Stimulated activated CD4-positive, alpha-beta T cell treated with anti-CD3 and anti-CD28 coated beads, Interleukin-12 subunit alpha, Interleukin-12 subunit beta, amount 100 ng/mL, for 24 hours (primary cell): ENCODE results near the gene EGFL8.
"Not testable (repeated sequence)": the region's sequence is repeated elsewhere in the genome, so short reads cannot be mapped to it uniquely, and the experiment has no call there.

ENCODE experiments used
- DNase-seq, 2 experiments: peaks; one replicate each; pipeline ENCODE4 v3.0.0-alpha.2; 2020; ENCODE audit warnings: low read depth in 2 of 2

Gene EGFL8

DNA sequence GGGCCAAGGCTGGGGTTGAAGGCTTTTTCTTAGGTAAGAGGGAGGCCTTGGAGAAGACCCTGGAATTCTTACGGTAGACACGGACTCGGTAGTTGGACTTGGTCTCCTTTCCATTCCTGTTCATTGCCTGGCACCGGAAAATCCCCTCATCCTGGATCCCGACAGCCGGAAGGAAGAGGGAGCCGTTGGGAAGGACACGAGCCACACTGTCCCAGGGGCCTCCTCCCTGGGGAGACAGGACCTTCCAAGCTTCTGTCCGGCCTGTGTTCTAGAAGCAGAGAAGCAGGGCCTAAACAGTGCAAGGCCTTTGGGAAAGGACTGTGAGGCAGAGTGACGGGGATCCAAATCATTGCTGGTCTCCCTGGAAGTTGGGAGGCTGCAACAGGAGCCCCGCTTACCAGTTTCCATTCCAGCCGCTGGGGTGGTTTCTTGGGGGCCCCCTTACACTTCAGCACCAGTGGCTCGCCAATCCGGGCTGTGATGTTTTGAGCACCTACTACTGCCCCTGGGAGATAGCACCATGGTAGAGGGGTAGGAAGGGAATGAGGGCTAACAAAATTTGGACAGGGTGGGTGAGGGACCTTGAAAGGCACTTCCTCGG is 19.2 kb downstream of the EGFL8 start:
- no peak for DNase-seq

GRCh38 chr6:32184084-32184640 is 19.8 kb downstream of the EGFL8 start, which contains the start of gene AGER:
AGER (minus strand) TSS chr6:32184253; CDS start chr6:32184222, 31 bp downstream.
- no peak for DNase-seq

GRCh38 chr6:32185681-32186131 is 21.3 kb downstream of the EGFL8 start:
- peak; percentile 37 to 59 for DNase-seq

DNA sequence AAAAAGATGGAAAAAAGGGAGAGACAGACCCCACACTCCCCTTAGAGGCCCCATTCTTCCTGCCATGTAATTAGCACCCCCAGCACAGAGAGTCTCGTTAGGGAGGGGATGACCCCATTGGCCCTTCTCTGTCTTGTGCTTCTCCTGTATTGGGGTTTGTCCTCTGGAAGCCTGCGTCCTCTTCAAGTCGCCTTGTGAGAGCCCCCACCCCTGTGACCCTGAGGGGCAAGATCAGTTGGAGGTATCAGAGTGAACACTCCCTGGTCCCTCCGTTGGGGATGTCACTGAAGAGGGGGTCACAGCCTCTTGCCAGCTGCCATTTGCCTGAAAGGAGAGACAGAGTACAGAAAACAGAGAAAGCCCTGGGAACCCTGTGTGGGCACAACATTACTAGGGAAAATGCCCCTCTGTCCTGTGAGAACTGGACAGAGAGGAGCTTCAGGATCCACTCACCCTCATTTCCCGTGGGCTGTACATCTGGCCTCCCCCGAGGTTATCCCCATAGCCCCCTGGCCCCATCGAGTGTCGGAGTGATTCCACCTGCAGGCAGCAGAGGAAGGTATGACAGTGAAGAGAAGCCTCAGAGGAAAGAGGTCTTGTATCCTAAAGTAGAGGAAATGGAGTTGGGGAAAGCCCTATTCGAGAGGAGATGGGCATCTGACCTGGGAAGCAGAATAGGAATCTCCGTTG is 21.9 kb downstream of the EGFL8 start:
- DNase-seq, result not testable (repeated sequence)

- no peak for DNase-seq
These were observed 22.8 kb downstream of the EGFL8 start for GRCh38 chr6:32187009-32187709.

GRCh38 chr6:32187725-32188380 is 23.5 kb downstream of the EGFL8 start:
- DNase-seq, result not testable (repeated sequence)

DNA sequence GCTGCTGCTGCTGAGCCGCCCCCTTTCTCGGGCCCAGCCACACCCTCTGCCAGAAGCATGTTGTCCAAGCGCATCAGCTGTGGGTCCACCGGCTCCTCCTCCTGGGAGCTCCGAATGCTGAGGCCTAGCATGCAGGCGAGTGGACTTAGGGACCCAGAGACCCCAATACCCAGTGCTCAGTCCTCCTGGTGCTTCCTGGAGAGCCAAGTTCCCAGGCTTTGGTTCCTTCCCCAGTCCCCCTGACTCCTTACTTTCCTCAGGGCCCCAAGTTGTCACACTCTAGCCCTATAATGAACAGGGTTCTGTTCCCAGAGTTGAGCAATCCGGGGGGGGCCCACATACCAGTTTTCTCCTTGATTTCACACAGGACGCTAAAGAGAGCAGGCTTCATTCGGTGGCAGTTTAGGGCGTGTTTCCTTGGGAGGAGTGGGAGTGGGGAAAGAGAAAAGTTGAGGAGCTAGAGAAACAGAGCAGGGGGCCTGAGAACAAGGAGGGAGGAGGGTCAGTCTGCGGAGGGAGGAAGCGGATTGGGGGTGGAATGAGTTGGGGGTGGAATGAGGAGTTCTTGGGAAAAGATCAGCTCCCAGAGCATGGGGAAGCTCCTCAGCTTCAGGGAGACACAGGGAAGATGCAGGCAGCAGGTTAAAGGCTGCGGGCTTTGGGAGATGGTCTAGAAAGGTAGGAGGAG is 24.1 kb downstream of the EGFL8 start:
- DNase-seq, result no peak

DNA sequence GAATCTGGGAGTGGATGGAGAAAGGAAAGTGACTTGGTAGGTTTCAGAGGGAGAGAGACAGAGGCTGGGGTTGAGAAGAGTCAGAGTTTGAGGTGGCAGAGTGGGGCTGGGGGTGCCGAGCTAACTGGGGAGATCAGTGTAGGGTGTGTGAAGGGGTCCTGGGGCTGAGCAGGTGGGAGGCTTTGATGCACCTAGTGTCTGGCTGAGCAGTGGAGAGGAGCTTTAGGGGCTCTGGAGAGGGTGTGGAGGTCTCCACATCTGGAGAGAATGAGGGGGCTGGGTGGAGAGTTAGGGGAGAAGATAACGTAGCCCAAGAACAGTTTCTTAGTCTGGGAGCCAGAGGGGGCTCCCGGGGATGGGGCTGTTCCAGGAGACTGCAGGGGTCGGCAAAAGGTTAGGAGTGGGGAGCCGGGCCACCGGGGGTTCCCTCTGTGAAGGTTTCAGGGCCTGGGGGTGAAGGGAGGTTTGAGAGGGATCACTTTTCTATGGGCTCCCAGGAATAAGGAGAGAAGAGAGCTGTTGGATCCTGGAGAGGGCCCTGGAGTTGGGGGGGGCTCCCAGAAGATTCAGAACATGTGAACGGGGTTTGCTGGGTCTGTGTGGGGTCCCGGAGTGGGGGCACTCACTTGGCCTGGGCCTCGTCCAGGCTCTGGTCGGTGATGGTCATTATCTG is 24.8 kb downstream of the EGFL8 start:
- DNase-seq, result no peak

DNA sequence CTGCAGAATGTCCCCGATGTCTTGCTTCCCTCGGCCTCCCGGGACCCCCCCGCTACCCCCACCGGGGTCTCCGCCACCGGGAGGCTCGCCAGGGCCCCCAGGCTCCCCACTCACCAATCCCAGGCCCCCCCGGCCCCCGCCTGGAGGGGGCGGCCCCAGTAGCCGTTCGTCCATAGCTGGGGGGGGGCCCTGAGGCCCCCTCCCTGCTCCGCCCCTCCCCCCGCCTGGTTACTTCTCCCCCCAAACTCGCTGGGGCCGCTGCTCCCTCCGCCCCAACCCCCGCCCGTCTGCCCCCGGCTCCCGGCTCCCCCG is 25.3 kb downstream of the EGFL8 start:
- no peak for DNase-seq

DNA sequence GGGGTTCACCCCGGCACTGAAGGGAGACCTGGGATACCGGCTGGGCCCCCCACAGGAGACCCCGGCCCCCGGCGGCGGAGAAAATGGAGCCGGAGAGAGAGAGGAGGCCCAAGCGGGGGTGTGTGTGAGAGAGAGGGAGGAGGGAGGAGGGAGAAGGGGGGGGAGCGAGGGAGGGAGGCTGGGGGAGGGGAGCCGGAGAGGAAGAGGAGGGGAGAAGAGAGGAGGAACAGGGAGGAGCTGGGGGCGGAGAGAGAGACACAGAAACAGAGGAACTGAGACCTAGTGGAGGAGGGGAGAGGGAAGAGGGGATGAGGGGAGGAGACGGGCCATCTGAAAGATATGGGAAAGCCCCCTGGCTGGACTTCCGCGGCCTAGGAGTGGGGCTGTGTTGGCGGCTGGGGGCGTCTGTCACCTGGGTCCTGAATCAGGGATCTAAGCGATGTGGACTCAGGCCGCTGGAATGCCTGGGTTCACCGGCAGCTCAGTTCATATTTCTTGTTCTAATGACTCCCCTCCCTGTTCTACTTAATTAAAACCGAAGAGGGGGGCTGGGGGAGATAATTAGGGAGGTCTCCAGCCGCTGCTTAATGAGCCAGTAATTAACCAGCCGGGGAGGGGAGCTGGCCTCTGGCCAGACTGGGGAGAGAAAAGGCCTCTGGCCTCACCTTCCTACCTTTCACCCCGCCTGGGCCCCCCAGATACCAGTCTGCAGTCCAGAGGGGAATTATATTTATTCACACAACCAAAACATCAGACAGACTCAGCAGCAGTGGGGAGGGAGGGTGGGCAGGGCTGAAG is 25.9 kb downstream of the EGFL8 start, which contains the start of gene PBX2:
TSS of gene PBX2 (minus strand) at position 149 of the 798 bp plus-strand sequence. CDS start 287 bp downstream, outside the sequence.
- DNase-seq, result peak; percentile 67 to 86

GRCh38 chr6:32190911-32191677 is 26.7 kb downstream of the EGFL8 start:
- no peak for DNase-seq

DNA sequence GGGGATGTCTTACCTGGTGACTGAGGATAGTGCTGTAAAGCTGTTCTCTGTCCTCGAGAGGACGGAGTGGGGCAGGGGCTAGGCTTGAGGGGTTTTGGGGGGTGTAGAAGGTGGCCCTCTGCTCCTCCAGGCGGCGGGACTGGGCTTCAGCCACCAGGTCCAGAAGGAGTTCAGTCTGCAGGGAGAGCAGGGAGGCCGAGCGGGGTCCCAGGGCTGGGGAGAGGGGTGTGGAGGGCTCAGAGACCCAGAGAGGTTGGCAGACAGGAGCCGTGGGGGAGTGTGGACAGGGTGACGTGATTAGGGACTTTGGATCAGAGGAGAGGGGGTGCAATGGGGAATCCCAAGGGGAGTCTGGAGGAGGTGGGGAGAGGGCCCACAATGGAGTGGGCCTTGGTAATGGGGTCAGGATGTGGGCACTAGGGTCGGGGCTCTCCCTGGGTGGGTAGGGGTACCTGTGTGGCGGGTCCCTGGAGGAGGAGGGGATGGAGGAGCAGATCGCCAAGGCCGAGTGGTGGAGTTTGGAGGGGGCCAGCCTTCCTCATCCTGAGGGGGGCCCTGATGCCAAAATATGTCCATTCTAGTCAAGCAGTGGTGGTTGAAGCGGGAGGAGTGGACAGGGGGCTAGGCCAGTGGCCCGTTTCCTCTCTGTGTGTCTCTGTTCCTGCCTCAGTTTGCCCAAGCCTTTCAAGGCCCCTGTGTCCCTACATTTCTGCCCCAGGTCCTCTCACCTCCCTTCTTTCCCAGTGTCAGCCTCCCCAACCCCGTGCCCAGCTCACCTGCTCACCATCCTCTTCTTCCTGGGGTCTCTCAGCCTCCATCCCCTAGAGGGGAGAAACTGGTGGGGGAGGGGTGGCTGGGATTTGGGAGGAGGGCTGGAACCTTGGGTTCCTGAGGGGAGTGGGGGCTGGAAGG is 27.6 kb downstream of the EGFL8 start:
- no peak for DNase-seq

DNA sequence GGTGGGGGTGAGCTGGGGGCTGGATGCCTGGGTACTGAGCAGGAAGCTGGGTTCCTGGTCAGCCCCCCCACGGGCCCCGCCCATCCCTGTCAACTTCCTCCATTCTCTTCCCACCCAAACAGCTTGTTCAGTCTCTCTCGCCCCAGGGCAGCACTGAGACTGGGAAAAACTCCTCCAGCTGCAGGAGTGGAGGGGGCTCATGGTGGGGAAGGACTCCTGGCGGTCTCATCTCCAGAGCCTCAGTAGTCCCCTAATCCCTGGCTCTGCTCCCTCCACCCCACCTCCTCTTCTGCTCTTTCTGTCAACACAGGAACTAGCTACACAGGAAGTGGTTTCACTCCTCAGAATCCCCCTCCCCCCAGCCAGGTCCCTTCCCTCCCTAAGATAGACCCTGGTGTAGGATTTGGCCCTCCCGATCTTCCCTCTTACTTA is 28.2 kb downstream of the EGFL8 start, which contains the start of gene GPSM3:
TSS of gene GPSM3 (minus strand) at position 36 of the 432 bp plus-strand sequence. CDS start 130 bp downstream, outside the sequence.
- peak in 1 of 2 experiments; percentile 48 for DNase-seq

GRCh38 chr6:32193096-32193495 is 28.7 kb downstream of the EGFL8 start:
- not testable (repeated sequence) for DNase-seq

GRCh38 chr6:32194388-32194787 is 30.0 kb downstream of the EGFL8 start:
- DNase-seq, result no peak

GRCh38 chr6:32194825-32195651 is 30.6 kb downstream of the EGFL8 start:
- no peak for DNase-seq

DNA sequence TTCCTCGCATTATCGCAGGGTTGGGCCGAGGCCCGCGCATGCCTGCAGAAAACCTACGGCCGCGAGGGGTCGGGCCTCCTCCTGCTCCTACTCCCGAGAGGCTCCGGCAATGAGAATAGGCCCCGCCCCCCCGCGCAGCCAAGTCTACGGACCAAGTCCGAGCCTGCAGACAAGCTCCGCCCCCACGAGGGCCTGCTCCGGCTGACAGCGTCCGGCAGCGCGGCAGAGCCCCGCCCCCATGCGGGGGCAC is 31.2 kb downstream of the EGFL8 start:
- peak; percentile 100 for DNase-seq
